ENCODE results near the gene SIX6. TPM values are rescaled to one million over a fixed set of nuclear protein-coding genes. Genes with fewer than 3 reads are reported as not detected.
"Not testable (repeated sequence)": the region's sequence is repeated elsewhere in the genome, so short reads cannot be mapped to it uniquely, and the experiment has no call there.

Gene SIX6
- not detected in 2 replicates for total RNA-seq (2022)
- Bru-seq, nascent RNA, result not detected
- not detected for BruChase-seq, experiment 1, labeled RNA remaining after a 2-hour chase
- not detected for BruChase-seq, experiment 2, labeled RNA remaining after a 6-hour chase
- long read RNA-seq, result 0 reads

DNA sequence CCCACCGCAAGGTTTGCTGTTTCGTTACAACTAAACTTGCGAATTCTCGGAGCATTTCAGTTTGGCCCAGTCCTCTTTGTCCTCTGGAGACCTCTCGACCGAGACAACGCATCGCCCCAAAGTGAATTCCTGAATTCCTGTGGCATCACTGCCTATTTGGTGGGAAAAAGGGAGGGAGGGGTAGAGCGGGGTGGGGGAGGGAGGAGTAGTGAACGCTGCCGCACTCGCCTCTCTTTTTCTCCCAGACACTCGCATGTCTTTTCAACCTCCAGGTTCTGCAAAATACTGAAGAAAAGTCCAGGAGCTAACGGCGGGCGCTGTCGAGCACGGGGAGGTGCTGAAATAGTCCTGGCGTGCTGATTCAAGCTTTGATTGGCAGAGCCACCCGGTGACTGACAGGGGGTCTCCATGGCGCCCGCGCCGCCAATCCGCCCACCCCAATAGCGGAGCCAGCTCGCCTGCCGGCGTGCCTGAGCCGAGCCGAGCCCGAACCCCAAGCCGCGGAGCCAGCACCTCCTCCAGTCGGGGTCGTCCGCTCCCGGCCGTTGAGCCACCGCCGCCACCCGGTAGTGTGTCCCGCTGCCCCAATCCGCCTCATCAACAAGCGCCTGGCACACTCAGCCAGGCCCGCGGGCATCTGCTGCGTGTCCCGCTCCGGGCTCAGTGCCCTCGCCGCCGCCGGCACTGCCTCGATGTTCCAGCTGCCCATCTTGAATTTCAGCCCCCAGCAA is at the start of gene SIX6:
Gene SIX6 (plus strand): TSS at position 440 of the 731 bp plus-strand sequence. CDS start 253 bp downstream, at position 693.
- BruUV-seq (replicated peaks), result no TSS peak
- H3K27ac Mint-ChIP-seq (ENCODE audit: unreplicated experiment), result no peak within 1 kb of the TSS
- DNase-seq, result no peak
- H3K4me1 Mint-ChIP-seq (ENCODE audit: low read depth, unreplicated experiment), result no peaks in the 10 kb centered on the region
- Histone ChIP-seq H3K4me3 (ENCODE audit: low read depth, low read length) (no peak within 1 kb of the TSS), H3K4me1 (no peaks in the 10 kb centered on the region), H3K36me3 (ENCODE audit: control insufficient read depth, insufficient read depth, low read length) (no peaks in the 10 kb centered on the region), H3K27me3 (replicated peaks; ENCODE audit: control insufficient read depth, insufficient read depth, low read length) (no peaks in the 10 kb centered on the region; the same call in 1 of the 2 replicates), H3K9me3 (no peaks in the 10 kb centered on the region)
- H3K27me3 Mint-ChIP-seq (ENCODE audit: insufficient read depth, unreplicated experiment), result peaks cover 7% of the 10 kb centered on the region
- ChIA-PET CTCF (no interaction called here), POLR2A (no interaction called here)
- TF ChIP-seq, protein P1, sequence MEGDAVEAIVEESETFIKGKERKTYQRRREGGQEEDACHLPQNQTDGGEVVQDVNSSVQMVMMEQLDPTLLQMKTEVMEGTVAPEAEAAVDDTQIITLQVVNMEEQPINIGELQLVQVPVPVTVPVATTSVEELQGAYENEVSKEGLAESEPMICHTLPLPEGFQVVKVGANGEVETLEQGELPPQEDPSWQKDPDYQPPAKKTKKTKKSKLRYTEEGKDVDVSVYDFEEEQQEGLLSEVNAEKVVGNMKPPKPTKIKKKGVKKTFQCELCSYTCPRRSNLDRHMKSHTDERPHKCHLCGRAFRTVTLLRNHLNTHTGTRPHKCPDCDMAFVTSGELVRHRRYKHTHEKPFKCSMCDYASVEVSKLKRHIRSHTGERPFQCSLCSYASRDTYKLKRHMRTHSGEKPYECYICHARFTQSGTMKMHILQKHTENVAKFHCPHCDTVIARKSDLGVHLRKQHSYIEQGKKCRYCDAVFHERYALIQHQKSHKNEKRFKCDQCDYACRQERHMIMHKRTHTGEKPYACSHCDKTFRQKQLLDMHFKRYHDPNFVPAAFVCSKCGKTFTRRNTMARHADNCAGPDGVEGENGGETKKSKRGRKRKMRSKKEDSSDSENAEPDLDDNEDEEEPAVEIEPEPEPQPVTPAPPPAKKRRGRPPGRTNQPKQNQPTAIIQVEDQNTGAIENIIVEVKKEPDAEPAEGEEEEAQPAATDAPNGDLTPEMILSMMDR (IDR thresholded peaks at IDR 0.05; ENCODE audit: insufficient read depth in 1 of 2, low read depth in 1 of 2, low read length in 1 of 2, severe bottlenecking in 1 of 2, unreplicated experiment in 1 of 2), result no peak
- intact Hi-C loops (cut with micrococcal nuclease; ENCODE audit: unreplicated experiment), result no loop called here
- no peaks in the 10 kb centered on the region for H3K9me3 Mint-ChIP-seq (ENCODE audit: unreplicated experiment)
- no peak within 1 kb of the TSS for H3K4me3 Mint-ChIP-seq (ENCODE audit: unreplicated experiment)
- H3K36me3 Mint-ChIP-seq (ENCODE audit: insufficient read depth, unreplicated experiment), result no peaks in the 10 kb centered on the region

DNA sequence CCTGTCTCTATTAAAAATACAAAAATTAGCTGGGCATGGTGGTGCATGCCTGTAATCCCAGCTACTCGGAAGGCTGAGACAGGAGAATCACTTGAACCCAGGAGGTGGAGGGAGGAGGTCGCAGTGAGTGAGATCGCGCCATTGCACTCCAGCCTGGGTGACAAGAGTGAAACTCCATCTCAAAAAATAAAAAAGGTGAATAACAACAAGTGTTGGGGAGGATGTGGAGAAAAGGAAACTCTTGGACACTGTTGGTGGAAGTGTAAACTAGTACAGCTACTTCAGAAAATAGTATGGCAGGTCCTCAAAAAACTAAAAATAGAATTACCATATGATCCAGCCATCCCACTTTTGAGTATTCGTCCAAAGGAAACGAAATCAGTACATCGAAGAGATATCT is 28.7 kb upstream of the SIX6 start:
- H3K27ac Mint-ChIP-seq (ENCODE audit: unreplicated experiment); BruUV-seq (replicated peaks); intact Hi-C loops (cut with micrococcal nuclease; ENCODE audit: unreplicated experiment); H3K36me3 Mint-ChIP-seq (ENCODE audit: insufficient read depth, unreplicated experiment); H3K9me3 Mint-ChIP-seq (ENCODE audit: unreplicated experiment); H3K4me3 Mint-ChIP-seq (ENCODE audit: unreplicated experiment); H3K4me3 ChIP-seq (ENCODE audit: low read depth, low read length); H3K4me1 ChIP-seq; POLR2A ChIA-PET; CTCF ChIA-PET; H3K36me3 ChIP-seq (ENCODE audit: control insufficient read depth, insufficient read depth, low read length); DNase-seq; H3K4me1 Mint-ChIP-seq (ENCODE audit: low read depth, unreplicated experiment); H3K27me3 ChIP-seq (replicated peaks; ENCODE audit: control insufficient read depth, insufficient read depth, low read length); H3K9me3 ChIP-seq; H3K27me3 Mint-ChIP-seq (ENCODE audit: insufficient read depth, unreplicated experiment): not testable (repeated sequence)

DNA sequence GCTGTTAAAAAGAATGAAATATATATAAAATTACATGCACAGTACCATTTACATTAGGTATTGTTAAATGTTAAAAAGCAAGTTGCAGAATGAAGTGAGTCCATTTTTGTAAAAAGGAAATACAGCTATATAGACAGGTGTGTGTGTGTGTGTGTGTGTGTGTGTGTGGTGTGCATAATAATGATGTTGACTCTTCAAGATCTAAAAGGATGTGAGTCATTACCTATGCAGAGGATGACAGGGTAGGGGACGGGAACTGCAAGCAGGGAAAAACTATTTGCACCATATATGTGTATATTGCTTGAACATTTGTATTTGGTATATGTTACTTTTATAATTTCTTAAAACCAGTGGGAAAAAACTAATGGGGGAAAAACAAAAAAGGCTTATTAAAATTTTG is 26.2 kb upstream of the SIX6 start:
- H3K9me3 ChIP-seq, result no peaks in the 10 kb centered on the region
- peaks cover 10% of the 10 kb centered on the region for H3K9me3 Mint-ChIP-seq (ENCODE audit: unreplicated experiment)
- H3K4me3 ChIP-seq (ENCODE audit: low read depth, low read length), result no peak overlapping the region
- no peaks in the 10 kb centered on the region for H3K36me3 Mint-ChIP-seq (ENCODE audit: insufficient read depth, unreplicated experiment)
- POLR2A ChIA-PET, result no interaction called here
- CTCF ChIA-PET, result no interaction called here
- H3K4me1 Mint-ChIP-seq (ENCODE audit: low read depth, unreplicated experiment), result no peaks in the 10 kb centered on the region
- intact Hi-C loops (cut with micrococcal nuclease; ENCODE audit: unreplicated experiment), result no loop called here
- H3K4me3 Mint-ChIP-seq (ENCODE audit: unreplicated experiment), result no peak overlapping the region
- BruUV-seq (replicated peaks), result no TSS peak
- peaks cover 3% of the 10 kb centered on the region for H3K27me3 Mint-ChIP-seq (ENCODE audit: insufficient read depth, unreplicated experiment)
- no peaks in the 10 kb centered on the region for H3K36me3 ChIP-seq (ENCODE audit: control insufficient read depth, insufficient read depth, low read length)
- DNase-seq, result no peak
- H3K27ac Mint-ChIP-seq (ENCODE audit: unreplicated experiment), result no peak overlapping the region
- TF ChIP-seq, protein P1 (IDR thresholded peaks at IDR 0.05; ENCODE audit: insufficient read depth in 1 of 2, low read depth in 1 of 2, low read length in 1 of 2, severe bottlenecking in 1 of 2, unreplicated experiment in 1 of 2), result no peak
- H3K4me1 ChIP-seq, result no peaks in the 10 kb centered on the region
- H3K27me3 ChIP-seq (replicated peaks; ENCODE audit: control insufficient read depth, insufficient read depth, low read length), result no peaks in the 10 kb centered on the region
